HEK293 (cell line): Measurements from ENCODE around the gene CCL16.

ENCODE experiments used
- CTCF ChIA-PET: fragments of 350-600 bp; formaldehyde crosslinking; extraction: SDS; loops from one replicate; lab custom pipeline; 2021; ENCODE audit warnings: antibody characterized with exemption; lab: Yijun Ruan, JAX
- POLR2A ChIA-PET: fragments of 300-600 bp; formaldehyde crosslinking; extraction: SDS; loops from one replicate; lab custom pipeline; 2020; ENCODE audit warnings: antibody characterized with exemption, inconsistent platforms; lab: Yijun Ruan, JAX
- H3K27ac ChIP-seq: fragments of 200-500 bp; sonication (Bioruptor generic); 2 replicates; pipeline ENCODE4 v1.5.1; 2014; ENCODE audit warnings: low read depth, low read length, control low read depth, inconsistent platforms; ENCODE audit errors: extremely low read depth
- H3K36me3 ChIP-seq, 2 experiments: fragments of 200-500 bp in 1 of 2; sonication (Bioruptor generic) in 1 of 2; 1 replicate in 1 of 2; 2 replicates in 1 of 2; pipeline ENCODE4 v1.5.1; 2014 to 2017; ENCODE audit warnings: inconsistent platforms in 2 of 2, low read length in 2 of 2; ENCODE audit not compliant: control insufficient read depth in 2 of 2, insufficient read depth in 1 of 2
- H3K4me1 ChIP-seq: fragments of 200-500 bp; sonication (Bioruptor generic); 2 replicates; pipeline ENCODE4 v1.5.1; 2014; ENCODE audit warnings: mild to moderate bottlenecking, low read length, inconsistent platforms; ENCODE audit not compliant: control insufficient read depth, insufficient read depth
- H3K4me3 ChIP-seq: 2 replicates; pipeline ENCODE4 v1.5.1; 2011; ENCODE audit warnings: low read depth, mild to moderate bottlenecking, control low read depth, low read length, moderate library complexity
- H3K9me3 ChIP-seq: fragments of 200-500 bp; sonication (Bioruptor generic); 2 replicates; pipeline ENCODE4 v1.5.1; 2014; ENCODE audit warnings: low read depth, low read length, inconsistent platforms; ENCODE audit not compliant: control insufficient read depth, insufficient read depth
- AEBP2 ChIP-seq: fragments of 450-650 bp; formaldehyde crosslinking; IDR thresholded peaks from 2 replicates; pipeline ENCODE4 v1.5.1; 2016; ENCODE audit warnings: missing biosample characterization, missing genetic modification characterization, borderline replicate concordance
- FEZF1 ChIP-seq: fragments of 450-650 bp; formaldehyde crosslinking; IDR thresholded peaks from 2 replicates; pipeline ENCODE4 v1.5.1; 2016; ENCODE audit warnings: missing biosample characterization, missing genetic modification characterization
- KLF10 ChIP-seq: fragments of 450-650 bp; IDR thresholded peaks from 2 replicates; pipeline ENCODE4 v1.5.1; 2018; ENCODE audit warnings: missing biosample characterization, mild to moderate bottlenecking, missing genetic modification characterization
- KLF17 ChIP-seq: fragments of 450-650 bp; formaldehyde crosslinking; IDR thresholded peaks from 2 replicates; pipeline ENCODE4 v1.5.1; 2016; ENCODE audit warnings: missing biosample characterization, missing genetic modification characterization
- KLF9 ChIP-seq: fragments of 450-650 bp; formaldehyde crosslinking; IDR thresholded peaks from 2 replicates; pipeline ENCODE4 v1.5.1; 2016; ENCODE audit warnings: missing biosample characterization, missing genetic modification characterization, low read depth
- MYNN ChIP-seq: fragments of 450-650 bp; formaldehyde crosslinking; IDR thresholded peaks from 2 replicates; pipeline ENCODE4 v1.5.1; 2016; ENCODE audit warnings: missing biosample characterization, missing genetic modification characterization, borderline replicate concordance
- PRDM2 ChIP-seq: fragments of 450-650 bp; formaldehyde crosslinking; IDR thresholded peaks from 2 replicates; pipeline ENCODE4 v1.5.1; 2016; ENCODE audit warnings: missing biosample characterization, missing genetic modification characterization, borderline replicate concordance
- SP7 ChIP-seq: fragments of 450-650 bp; formaldehyde crosslinking; IDR thresholded peaks from 2 replicates; pipeline ENCODE4 v1.5.1; 2016; ENCODE audit warnings: missing biosample characterization, missing genetic modification characterization
- YY2 ChIP-seq: fragments of 450-650 bp; formaldehyde crosslinking; IDR thresholded peaks from 2 replicates; pipeline ENCODE4 v1.5.1; 2016; ENCODE audit warnings: missing biosample characterization, missing genetic modification characterization
- ZBTB49 ChIP-seq: fragments of 450-650 bp; formaldehyde crosslinking; IDR thresholded peaks from 2 replicates; pipeline ENCODE4 v1.5.1; 2016; ENCODE audit warnings: missing biosample characterization, missing genetic modification characterization, low read depth
- ZNF112 ChIP-seq: fragments of 450-650 bp; formaldehyde crosslinking; IDR thresholded peaks from 2 replicates; pipeline ENCODE4 v1.5.0; 2017; ENCODE audit warnings: missing biosample characterization, missing genetic modification characterization
- ZNF146 ChIP-seq: fragments of 450-650 bp; formaldehyde crosslinking; IDR thresholded peaks from 2 replicates; pipeline ENCODE4 v1.5.1; 2016; ENCODE audit warnings: missing biosample characterization, missing genetic modification characterization
- ZNF23 ChIP-seq: fragments of 450-650 bp; formaldehyde crosslinking; IDR thresholded peaks from 2 replicates; pipeline ENCODE4 v1.5.1; 2016; ENCODE audit warnings: missing biosample characterization, missing genetic modification characterization, borderline replicate concordance
- ZNF555 ChIP-seq: fragments of 450-650 bp; formaldehyde crosslinking; conservative IDR thresholded peaks from 2 replicates; pipeline ENCODE4 v1.5.1; 2017; ENCODE audit warnings: missing biosample characterization, mild to moderate bottlenecking, missing genetic modification characterization, inconsistent platforms
- ZNF560 ChIP-seq: fragments of 450-650 bp; formaldehyde crosslinking; IDR thresholded peaks from 2 replicates; pipeline ENCODE4 v1.5.1; 2017; ENCODE audit warnings: missing biosample characterization, missing genetic modification characterization, borderline replicate concordance
- ZSCAN4 ChIP-seq: fragments of 450-650 bp; formaldehyde crosslinking; IDR thresholded peaks from 2 replicates; pipeline ENCODE4 v1.5.1; 2017; ENCODE audit warnings: missing biosample characterization, missing genetic modification characterization

CCL16 gene

GRCh38 chr17:35968520-35969054 lies 12.7 kb downstream of the CCL16 start (continued):
- TF ChIP-seq MYNN (tag by site-specific recombination): no peak
- no peak for TF ChIP-seq KLF10 (tag by site-specific recombination)
- TF ChIP-seq ZNF112 (tag by site-specific recombination): no peak
- TF ChIP-seq ZNF23: no peak

- ChIA-PET POLR2A (no interaction called here), CTCF (interaction anchor here (1.8 to 13.6 kb wide), 3 partner anchors 11 to 518 kb away, joined by 8 to 330 read pairs (median 12); no protein-coding TSS in a partner anchor)
- Histone ChIP-seq H3K4me3 (no peak overlapping the region), H3K27ac (no peak overlapping the region), H3K4me1 (no peaks in the 10 kb centered on the region), H3K36me3 (no peaks in the 10 kb centered on the region; a peak in 1 of 3 replicates), H3K9me3 (no peaks in the 10 kb centered on the region)
- TF ChIP-seq PRDM2 (tag by site-specific recombination): no peak
Observed at GRCh38 chr17:35965272-35965671, 16.0 kb downstream of the CCL16 start.

- Histone ChIP-seq H3K27ac (no peak overlapping the region), H3K9me3 (no peaks in the 10 kb centered on the region), H3K36me3 (no peaks in the 10 kb centered on the region; a peak in 1 of 3 replicates), H3K4me3 (no peak overlapping the region), H3K4me1 (no peaks in the 10 kb centered on the region)
- ChIA-PET CTCF (interaction anchor here (0.6 to 13.6 kb wide), 5 partner anchors 12 to 185 kb away, joined by 3 to 330 read pairs (median 3); no protein-coding TSS in a partner anchor), POLR2A (no interaction called here)
- no peak for TF ChIP-seq ZNF555
- no peak for TF ChIP-seq FEZF1 (tag by site-specific recombination)
- no peak for TF ChIP-seq YY2 (tag by site-specific recombination)
- no peak for TF ChIP-seq AEBP2 (tag by site-specific recombination)
- no peak for TF ChIP-seq KLF17
- TF ChIP-seq ZNF560 (tag by site-specific recombination): no peak
- TF ChIP-seq ZBTB49 (tag by site-specific recombination): no peak
- TF ChIP-seq KLF9 (tag by site-specific recombination): no peak
- no peak for TF ChIP-seq SP7
- TF ChIP-seq ZSCAN4 (tag by site-specific recombination): no peak
- TF ChIP-seq ZNF146 (tag by site-specific recombination): no peak
Observed at GRCh38 chr17:35963663-35964062, 17.6 kb downstream of the CCL16 start.
